Vagina (tissue), 2 donors: ENCODE data around the gene CHRNA10.

Experiments
- CTCF ChIP-seq, 3 experiments: fragments of 450-650 bp in 2 of 3; fragments of 200-600 bp in 1 of 3; sonication (generic) in 1 of 3; IDR thresholded peaks; one replicate each; pipeline ENCODE4 v1.5.1; 2017 to 2019; ENCODE audit warnings: antibody characterized with exemption in 3 of 3, mild to moderate bottlenecking in 2 of 3, moderate library complexity in 2 of 3
- POLR2A ChIP-seq, 2 donors: fragments of 450-650 bp; IDR thresholded peaks; one replicate each; pipeline ENCODE4 v1.6.1; 2017; ENCODE audit warnings: antibody characterized with exemption in 2 of 2, mild to moderate bottlenecking in 2 of 2, moderate library complexity in 2 of 2

GRCh38 chr11:3684819-3685172, 13.6 kb upstream of the CHRNA10 start:
- TF ChIP-seq CTCF (IDR thresholded peaks at IDR 0.05): no peak
- TF ChIP-seq POLR2A (IDR thresholded peaks at IDR 0.05): no peak
